HG03039 (cell line): ENCODE measurements around the gene PLP2.

ENCODE experiments used
- ATAC-seq: cut with Tn5 transposase; IDR thresholded peaks from one replicate; pipeline ENCODE4 v1.9.1; 2021; ENCODE audit warnings: mild to moderate bottlenecking, moderate library complexity; ENCODE audit not compliant: unreplicated experiment

PLP2 gene

DNA sequence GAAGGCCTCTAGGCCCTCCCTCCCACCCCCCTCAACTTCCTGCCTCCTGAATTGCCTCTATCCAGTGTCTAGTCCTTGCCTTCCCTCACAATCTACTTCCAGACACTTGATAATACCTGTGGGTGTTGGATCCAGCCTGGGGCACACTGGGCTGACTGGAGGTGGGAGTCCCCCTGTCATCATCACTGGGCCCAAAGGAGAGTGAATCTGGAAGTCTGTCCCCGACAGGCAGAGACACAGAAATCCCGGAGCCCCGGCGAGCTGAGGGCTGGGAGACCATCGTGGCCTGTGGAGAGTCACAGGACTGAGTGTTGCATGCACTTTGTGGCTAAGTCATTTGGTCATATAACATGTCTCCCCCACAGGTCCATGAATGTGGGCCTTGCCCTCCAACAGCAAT is 36.7 kb downstream of the PLP2 start:
- no peak for ATAC-seq

DNA sequence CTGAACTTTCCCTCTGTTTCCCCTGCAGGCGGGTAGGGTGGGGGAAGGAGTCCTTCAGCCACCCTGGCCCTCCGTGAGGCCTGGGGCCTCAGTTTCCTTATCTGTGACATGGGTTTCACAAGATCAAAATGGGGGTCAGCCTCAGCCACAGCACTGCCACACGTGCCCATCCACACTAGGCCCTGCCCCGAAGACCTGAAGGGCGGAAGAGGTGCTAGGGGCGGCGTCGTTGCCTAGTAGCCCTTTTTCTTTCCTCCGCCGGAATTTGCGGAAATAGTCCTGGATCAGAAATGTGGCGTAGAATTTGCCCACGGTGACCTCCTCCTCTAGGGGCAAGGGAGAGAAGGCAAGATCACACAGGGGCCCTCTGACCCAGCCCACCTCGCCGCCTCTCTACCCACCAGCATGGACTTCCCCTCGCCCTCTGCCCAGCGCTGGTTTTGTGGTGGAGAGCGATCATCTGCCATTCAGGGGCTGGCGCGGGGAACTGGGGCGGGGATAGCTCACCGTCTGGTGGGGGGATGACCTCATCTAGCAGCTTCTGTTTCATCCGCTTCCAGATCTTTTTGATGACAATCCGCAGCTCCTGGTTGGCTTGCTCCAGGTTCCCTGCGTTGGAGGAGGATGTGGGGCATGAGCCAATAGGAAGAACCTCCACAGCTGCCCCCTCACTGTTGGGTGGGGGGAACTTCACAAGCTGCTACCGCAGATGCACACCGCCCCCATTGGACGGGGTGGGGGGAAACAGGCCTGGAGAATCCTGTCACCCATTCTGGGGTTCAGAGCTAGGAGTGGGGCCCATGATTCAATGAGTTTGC is 37.9 kb downstream of the PLP2 start:
- ATAC-seq, result no peak

DNA sequence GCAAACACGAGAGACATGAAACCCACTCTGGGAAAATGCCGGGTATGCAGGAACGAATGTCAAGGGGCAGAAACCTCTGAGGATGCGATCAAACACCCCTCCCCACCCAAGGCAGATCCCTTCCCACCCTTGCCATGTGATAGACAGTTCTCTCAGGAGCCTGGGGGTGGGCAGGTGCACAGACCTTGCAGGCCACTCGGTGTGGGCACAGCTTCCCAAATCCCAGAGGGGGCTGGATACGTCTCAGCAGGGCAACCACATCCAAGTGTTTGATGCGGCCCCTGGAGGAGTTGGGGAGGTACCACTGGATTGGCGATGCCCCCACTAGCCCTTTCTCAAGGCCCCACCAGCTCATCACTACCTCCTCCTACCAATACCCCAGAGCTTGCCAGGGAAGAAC is 38.7 kb downstream of the PLP2 start:
- no peak for ATAC-seq

DNA sequence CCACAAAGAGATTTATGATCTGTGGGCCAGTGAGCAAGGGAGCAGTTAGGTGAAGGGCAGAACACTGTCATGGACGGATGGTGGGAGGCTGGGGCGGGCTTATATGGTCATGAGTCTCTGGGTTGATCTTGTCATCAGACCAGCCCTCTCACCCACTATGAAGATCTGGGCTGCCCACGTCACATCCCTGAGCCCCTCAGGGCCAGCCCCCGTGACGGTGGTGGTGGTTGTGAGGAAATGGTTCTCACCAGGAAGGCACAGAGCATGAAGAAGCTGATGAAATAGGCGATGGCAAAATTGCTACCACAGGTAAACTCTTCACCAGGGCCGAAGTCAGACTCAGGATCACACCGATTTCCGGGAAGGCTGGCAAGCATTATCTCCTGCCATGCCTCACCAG is 39.4 kb downstream of the PLP2 start:
- ATAC-seq, result no peak

DNA sequence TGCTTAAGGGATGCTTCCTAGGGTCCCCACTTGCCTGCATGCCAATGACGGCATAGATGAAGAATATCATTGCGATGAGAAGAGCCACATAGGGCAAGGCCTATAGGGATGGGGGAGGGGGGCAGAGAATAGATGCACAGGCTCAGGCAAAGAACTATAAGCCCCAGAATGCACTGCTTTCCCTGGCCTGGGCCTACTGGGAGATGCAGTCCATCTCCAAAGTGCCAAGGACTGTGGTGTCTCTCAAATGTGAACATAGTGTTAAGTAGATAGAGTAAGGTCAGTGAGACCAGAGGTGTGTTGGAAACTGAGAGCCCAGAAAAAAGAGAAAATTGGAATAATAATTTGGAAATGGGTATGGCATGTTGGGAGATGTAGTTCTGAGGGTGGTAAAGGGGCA is 40.5 kb downstream of the PLP2 start:
- no peak for ATAC-seq

DNA sequence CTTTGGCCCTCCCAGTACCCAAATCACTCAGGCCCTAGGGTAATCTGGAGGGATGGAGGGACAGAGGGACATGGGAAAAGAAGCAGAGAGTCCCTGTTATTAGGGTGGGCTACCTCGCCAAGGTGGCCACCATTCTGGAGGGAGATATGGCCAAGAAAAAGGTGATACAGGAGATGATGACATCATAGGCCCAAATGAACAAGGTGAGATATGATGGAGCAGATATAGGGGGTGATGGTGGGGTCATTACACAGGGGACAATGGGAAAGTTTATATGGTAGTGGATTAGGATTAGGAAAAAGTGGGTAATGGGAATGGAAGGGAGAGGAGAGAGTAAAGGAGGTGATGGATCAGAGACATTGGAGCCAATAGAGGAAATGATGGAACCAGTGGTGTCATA is 41.2 kb downstream of the PLP2 start:
- ATAC-seq, result no peak

DNA sequence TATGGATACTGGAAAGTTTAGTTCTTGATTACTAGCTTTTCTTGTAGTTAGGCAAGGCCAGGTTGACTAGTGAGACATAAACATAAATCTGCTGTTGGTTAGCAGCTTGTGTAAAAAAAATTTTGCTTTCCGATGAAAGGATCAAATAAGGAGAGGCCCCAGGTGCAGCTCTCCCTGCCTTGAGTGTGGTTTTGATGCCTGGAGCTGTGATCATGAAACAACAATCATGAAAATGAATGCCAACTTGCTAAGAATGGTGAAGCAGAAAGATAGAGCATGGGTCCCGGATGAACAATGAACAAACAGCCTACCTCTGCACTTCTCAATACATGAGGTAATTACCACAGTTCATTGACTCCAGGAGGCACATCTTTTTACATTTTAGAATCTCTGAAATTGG is 42.7 kb downstream of the PLP2 start:
- ATAC-seq, result no peak

DNA sequence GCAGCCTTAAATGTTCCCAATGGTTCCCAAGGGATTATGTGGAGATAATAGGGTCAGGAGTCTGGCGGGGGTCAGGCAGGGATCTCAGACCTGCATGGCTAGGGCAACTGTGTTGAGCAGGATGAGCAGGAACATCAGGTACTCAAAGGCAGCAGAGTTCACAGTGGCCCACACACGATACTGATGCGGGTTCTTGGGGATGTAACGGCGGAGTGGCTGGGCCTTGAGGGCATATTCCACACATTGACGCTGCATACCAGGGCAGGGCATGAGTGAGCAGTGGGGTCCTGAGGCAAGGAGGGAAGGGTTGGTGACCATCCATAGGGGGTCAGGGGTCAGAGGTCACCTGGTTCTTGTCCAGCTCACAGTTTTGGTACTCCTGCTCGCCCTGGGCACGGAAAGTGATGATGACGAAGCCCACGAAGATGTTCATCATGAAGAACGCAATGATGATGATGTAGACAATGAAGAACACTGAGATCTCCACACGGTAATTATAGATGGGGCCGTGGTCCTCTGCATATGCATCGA is 43.4 kb downstream of the PLP2 start:
- ATAC-seq, result no peak

DNA sequence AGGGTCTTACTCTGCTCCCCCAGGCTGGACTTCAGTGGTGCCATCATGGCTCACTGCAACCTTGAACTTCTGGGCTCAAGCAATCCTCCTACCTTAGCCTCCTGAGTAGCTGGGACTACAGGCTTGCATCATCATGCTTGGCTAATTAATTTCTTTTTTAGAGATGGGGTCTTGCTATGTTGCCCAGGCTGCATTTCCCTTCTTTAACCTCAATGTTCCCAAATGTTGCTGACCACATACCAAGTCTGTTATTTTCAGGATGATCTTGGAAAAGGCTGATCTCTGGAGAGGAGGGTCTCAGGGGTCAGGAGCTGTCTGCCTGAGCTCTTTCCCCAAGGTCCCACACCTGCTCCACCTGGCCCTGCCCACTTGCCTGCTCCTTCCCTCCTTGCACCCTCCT is 48.4 kb downstream of the PLP2 start:
- ATAC-seq, result no peak

DNA sequence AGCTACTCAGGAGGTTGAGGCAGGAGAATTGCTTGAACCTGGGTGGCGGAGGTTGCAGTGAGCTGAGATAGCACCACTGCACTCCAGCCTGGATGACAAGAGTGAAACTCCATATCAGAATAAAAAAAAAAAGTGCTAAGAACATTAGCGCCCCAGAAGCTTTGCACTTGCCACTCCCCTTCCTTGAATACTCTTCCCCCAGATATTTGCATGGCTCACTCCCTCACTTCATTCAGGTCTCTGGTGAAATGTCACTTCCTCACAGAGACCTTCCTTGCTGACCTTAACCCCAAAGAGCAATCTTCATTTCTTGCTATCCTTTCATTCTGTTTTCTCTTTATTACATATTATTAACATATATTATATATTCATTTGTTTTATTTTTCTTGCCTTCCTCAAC is 50.2 kb downstream of the PLP2 start:
- no peak for ATAC-seq
